A673 (cell line): Measurements from ENCODE around the gene ZNF860. TPM values are rescaled to one million over a fixed set of nuclear protein-coding genes. Genes with fewer than 3 reads are reported as not detected.

Experiments
- BruUV-seq: library from RNA; stranded (reverse); fragments of 400-500 nt; replicated peaks from 2 replicates; lab custom pipeline; 2021; lab: Mats Ljungman, UMichigan
- CTCF ChIA-PET: fragments of 300-600 bp; sonication (Branson Sonifier 250); formaldehyde crosslinking; loops from one replicate; lab custom pipeline; 2022; ENCODE audit warnings: antibody characterized with exemption; lab: Charles Lee
- POLR2A ChIA-PET: fragments of 300-600 bp; sonication (Branson Sonifier 250); formaldehyde crosslinking; loops from one replicate; lab custom pipeline; 2022; ENCODE audit warnings: antibody characterized with exemption; ENCODE audit not compliant: low non-redundant PET; lab: Charles Lee
- DNase-seq: peaks from one replicate; pipeline ENCODE4 v3.0.0-alpha.2; 2015; ENCODE audit warnings: low spot score
- H3K27ac ChIP-seq: fragments of 200-600 bp; sonication (generic); 2 replicates; pipeline ENCODE4 v1.5.1; 2016; ENCODE audit warnings: mixed run types, low read depth, mild to moderate bottlenecking, mixed read lengths, antibody characterized with exemption, low read length; ENCODE audit not compliant: poor library complexity, severe bottlenecking
- H3K27me3 ChIP-seq: fragments of 200-600 bp; sonication (generic); replicated peaks from 2 replicates; pipeline ENCODE4 v1.6.1; 2017; ENCODE audit warnings: mixed run types, low read depth, mild to moderate bottlenecking, mixed read lengths, antibody characterized with exemption, low read length; ENCODE audit not compliant: insufficient read depth, poor library complexity
- H3K36me3 ChIP-seq: fragments of 200-600 bp; sonication (generic); 2 replicates; pipeline ENCODE4 v1.6.1; 2016; ENCODE audit warnings: mixed run types, mild to moderate bottlenecking, mixed read lengths, antibody characterized with exemption, low read length; ENCODE audit not compliant: insufficient read depth, poor library complexity, severe bottlenecking
- H3K4me1 ChIP-seq: fragments of 200-600 bp; sonication (generic); 2 replicates; pipeline ENCODE4 v1.6.1; 2017; ENCODE audit warnings: mixed run types, mild to moderate bottlenecking, mixed read lengths, antibody characterized with exemption, low read length; ENCODE audit not compliant: insufficient read depth, poor library complexity, severe bottlenecking
- H3K4me3 ChIP-seq: fragments of 200-600 bp; sonication (generic); 2 replicates; pipeline ENCODE4 v1.5.1; 2016; ENCODE audit warnings: low read depth, mixed run types, mild to moderate bottlenecking, mixed read lengths, low read length; ENCODE audit not compliant: poor library complexity, severe bottlenecking
- H3K9me3 ChIP-seq: fragments of 200-600 bp; sonication (generic); 2 replicates; pipeline ENCODE4 v1.6.1; 2016; ENCODE audit warnings: mixed run types, low read depth, mild to moderate bottlenecking, mixed read lengths, antibody characterized with exemption, low read length; ENCODE audit not compliant: poor library complexity, severe bottlenecking
- EZH2 ChIP-seq: fragments of 200-600 bp; sonication (generic); IDR thresholded peaks from 2 replicates; pipeline ENCODE4 v1.6.1; 2017; ENCODE audit warnings: borderline replicate concordance, low read depth, mild to moderate bottlenecking, mixed read lengths, antibody characterized with exemption, low read length; ENCODE audit not compliant: poor library complexity, severe bottlenecking
- intact Hi-C: fragments of 100-400 bp; cut with micrococcal nuclease; formaldehyde crosslinking; loops from one replicate; pipeline ENCODE4 v1.10.0; 2022; ENCODE audit not compliant: unreplicated experiment
- total RNA-seq: library from RNA; stranded (reverse); gene quantifications from 2 replicates; pipeline ENCODE4 v1.2.3, GENCODE V29; 2021
- TF ChIP-seq, protein P1 (sequence below): fragments of 300-800, 200-600 bp; sonication (generic); conservative IDR thresholded peaks from 2 replicates; pipeline ENCODE4 v1.5.1; 2017; ENCODE audit warnings: low read depth, mild to moderate bottlenecking, antibody characterized with exemption, low read length, moderate library complexity, mixed read lengths

The ZNF860 gene
- total RNA-seq, 1 experiment from 2014 or later: not detected

DNA sequence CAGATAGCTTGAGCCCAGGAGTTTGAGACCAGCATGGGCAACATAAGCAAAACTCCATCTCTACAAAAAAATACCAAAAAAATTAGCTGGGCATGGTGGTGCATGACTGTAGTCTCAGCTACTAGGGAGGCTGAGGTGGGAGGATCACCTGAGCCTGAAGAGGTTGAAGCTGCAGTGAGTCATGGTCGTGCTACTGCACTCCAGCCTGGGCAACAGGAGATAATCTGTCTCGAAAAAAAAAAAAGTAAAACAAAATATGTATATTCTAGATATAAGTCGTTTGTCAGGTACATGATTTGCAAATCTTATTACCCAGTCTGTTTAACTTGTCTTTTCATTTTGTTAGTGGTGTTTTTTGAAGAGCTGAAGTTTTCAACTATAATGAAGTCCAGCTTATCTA, 40.2 kb downstream of the ZNF860 start:
- BruUV-seq: no TSS peak
- ChIA-PET POLR2A (no interaction called here), CTCF (no interaction called here)
- no peak for DNase-seq
- no peak for TF ChIP-seq EZH2
- TF ChIP-seq, protein P1, sequence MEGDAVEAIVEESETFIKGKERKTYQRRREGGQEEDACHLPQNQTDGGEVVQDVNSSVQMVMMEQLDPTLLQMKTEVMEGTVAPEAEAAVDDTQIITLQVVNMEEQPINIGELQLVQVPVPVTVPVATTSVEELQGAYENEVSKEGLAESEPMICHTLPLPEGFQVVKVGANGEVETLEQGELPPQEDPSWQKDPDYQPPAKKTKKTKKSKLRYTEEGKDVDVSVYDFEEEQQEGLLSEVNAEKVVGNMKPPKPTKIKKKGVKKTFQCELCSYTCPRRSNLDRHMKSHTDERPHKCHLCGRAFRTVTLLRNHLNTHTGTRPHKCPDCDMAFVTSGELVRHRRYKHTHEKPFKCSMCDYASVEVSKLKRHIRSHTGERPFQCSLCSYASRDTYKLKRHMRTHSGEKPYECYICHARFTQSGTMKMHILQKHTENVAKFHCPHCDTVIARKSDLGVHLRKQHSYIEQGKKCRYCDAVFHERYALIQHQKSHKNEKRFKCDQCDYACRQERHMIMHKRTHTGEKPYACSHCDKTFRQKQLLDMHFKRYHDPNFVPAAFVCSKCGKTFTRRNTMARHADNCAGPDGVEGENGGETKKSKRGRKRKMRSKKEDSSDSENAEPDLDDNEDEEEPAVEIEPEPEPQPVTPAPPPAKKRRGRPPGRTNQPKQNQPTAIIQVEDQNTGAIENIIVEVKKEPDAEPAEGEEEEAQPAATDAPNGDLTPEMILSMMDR: no peak
- intact Hi-C loops: no loop called here
- H3K9me3 ChIP-seq: no peaks in the 10 kb centered on the region
- H3K27me3 ChIP-seq: no peaks in the 10 kb centered on the region
- H3K27ac ChIP-seq: no peak overlapping the region
- no peaks in the 10 kb centered on the region for H3K36me3 ChIP-seq
- no peak overlapping the region for H3K4me3 ChIP-seq
- no peaks in the 10 kb centered on the region for H3K4me1 ChIP-seq

DNA sequence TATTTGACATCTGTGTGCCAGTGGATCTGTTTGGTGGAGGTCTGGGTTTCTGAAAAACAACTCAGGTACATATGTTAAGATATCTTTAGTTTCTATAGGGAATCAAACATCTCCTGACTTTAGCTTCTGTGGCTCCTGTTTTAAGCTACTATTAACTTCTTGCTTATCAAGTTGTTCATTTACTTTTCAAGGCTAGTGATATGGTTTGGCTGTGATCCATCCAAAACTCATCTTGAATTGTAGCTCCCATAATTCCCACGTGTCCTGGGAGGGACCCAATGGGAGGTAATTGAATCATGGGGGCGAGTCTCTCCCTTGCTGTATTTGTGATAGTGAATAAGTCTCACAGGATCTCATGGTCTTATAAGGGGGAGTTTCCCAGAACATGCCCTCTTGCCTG, 41.4 kb downstream of the ZNF860 start:
- Histone ChIP-seq H3K4me1 (no peaks in the 10 kb centered on the region), H3K27me3 (peaks cover 2% of the 10 kb centered on the region), H3K36me3 (no peaks in the 10 kb centered on the region), H3K4me3 (no peak overlapping the region), H3K27ac (no peak overlapping the region), H3K9me3 (no peaks in the 10 kb centered on the region)
- DNase-seq: no peak
- POLR2A ChIA-PET: no interaction called here
- intact Hi-C loops: no loop called here
- no TSS peak for BruUV-seq
- TF ChIP-seq, protein P1: no peak
- no peak for TF ChIP-seq EZH2
- CTCF ChIA-PET: no interaction called here

DNA sequence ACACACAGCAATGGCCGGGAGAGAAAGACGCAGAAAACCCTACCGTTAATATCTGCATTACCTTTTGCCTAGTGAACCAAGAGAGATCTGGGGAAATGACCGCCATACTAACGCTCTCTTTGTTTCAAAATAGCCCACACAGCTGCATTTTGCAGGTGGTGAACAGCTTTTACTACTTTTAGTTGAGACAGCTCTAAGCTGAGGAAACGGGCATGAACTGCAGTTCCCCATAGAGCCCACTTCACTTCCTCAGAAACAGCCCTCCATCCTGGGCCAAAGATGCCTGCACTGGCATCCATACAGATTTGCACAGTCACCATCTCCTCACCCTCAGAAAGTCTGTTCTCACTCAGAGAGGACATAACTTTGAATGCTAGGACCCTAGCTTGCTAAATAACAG, 45.0 kb downstream of the ZNF860 start:
- intact Hi-C loops: no loop called here

More for the DNA sequence above, 45.0 kb downstream of the ZNF860 start:
- peaks cover 7% of the 10 kb centered on the region for H3K4me1 ChIP-seq
- BruUV-seq: no TSS peak
- ChIA-PET POLR2A (no interaction called here), CTCF (no interaction called here)
- DNase-seq: no peak
- H3K9me3 ChIP-seq: no peaks in the 10 kb centered on the region
- no peak overlapping the region for H3K4me3 ChIP-seq
- H3K27ac ChIP-seq: no peak overlapping the region
- TF ChIP-seq, protein P1: no peak
- no peak for TF ChIP-seq EZH2
- no peaks in the 10 kb centered on the region for H3K36me3 ChIP-seq
- H3K27me3 ChIP-seq: peaks cover 4% of the 10 kb centered on the region
